GM19467 (cell line): Measurements from ENCODE around the gene OR2L2.
"Not testable (repeated sequence)": the region's sequence is repeated elsewhere in the genome, so short reads cannot be mapped to it uniquely, and the experiment has no call there.

ENCODE experiments used
- ATAC-seq: cut with Tn5 transposase; IDR thresholded peaks from one replicate; pipeline ENCODE4 v1.9.1; 2021; ENCODE audit warnings: mild to moderate bottlenecking, moderate library complexity; ENCODE audit not compliant: unreplicated experiment

Gene OR2L2, protein sequence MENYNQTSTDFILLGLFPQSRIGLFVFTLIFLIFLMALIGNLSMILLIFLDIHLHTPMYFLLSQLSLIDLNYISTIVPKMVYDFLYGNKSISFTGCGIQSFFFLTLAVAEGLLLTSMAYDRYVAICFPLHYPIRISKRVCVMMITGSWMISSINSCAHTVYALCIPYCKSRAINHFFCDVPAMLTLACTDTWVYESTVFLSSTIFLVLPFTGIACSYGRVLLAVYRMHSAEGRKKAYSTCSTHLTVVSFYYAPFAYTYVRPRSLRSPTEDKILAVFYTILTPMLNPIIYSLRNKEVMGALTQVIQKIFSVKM

DNA sequence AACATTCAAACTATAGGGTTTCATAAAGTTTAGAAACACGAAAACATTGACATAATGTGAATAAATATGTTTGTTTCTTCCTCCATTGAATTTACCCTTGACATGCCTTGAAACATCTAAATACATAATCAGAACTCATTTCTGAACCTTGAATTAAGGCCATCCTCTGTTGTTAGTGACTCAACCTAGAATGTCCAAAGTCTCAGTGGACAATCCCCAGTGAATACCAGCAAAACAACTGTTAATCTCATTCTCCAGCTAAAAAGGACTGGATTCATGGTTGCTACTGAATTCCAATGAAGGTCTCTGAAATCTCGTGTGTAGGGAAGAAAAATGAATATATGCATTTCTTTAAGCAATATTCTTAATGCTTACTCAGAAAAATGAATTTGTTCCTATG is at the start of gene OR2L2:
Gene OR2L2 (plus strand): TSS at position 301 of the 400 bp plus-strand sequence. CDS start 8,198 bp downstream, outside the sequence.
- ATAC-seq, result no peak

DNA sequence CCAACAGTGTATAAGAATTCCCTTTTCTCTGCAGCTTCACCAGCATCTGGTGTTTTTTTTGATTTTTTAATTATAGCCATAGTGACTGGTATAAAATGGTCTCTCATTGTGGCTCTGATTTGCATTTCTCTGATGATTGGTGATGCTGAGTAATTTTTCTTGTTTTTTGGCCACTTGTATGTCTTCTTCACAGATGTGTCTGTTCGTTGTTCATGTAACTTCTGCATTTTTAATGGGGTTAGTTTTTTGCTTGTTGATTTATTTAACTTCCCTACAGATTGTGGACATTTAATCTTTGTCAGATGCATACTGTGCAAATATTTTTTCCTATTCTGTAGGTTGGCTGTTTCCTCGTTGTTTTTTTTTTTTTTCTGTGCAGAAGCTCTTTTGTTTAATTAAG is 36.9 kb upstream of the OR2L2 start:
- no peak for ATAC-seq

DNA sequence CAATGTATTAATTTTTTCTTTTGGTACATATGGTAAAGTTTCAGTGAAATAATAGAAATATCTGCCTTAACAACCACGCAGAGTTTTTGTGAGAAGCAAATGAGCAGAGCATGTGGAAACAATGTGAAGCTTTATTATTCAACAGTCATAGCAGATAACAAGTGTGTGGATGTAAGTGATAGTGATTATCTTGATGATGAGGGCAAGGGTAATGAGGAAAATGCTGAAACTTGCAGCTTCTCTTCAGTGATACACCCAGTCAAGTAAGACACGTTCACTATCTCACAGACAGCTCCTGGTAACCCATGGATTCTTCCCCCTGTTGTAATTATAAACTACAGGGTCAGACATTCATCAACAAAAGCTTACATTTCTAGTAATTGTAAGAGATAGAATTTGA is 31.1 kb upstream of the OR2L2 start:
- ATAC-seq, result no peak

DNA sequence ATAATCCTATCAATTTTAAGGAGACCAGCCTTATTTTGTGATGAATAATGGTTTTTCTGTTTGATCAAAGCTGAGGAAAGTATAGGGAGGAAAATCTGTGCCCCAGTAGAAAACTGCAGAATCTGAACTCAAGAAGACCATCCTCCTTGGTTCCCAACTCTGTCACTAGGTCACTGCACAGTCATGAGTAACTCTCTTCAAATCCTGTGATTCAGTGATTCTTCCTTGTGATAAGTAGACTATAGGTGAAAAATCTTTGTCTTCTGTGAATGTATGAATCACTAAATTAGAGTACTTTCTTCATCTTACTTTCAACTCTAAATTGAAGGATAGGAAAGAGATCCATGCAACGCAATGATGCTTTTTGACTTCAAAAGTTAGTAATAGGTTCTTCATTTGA is 29.7 kb upstream of the OR2L2 start:
- ATAC-seq, result no peak

DNA sequence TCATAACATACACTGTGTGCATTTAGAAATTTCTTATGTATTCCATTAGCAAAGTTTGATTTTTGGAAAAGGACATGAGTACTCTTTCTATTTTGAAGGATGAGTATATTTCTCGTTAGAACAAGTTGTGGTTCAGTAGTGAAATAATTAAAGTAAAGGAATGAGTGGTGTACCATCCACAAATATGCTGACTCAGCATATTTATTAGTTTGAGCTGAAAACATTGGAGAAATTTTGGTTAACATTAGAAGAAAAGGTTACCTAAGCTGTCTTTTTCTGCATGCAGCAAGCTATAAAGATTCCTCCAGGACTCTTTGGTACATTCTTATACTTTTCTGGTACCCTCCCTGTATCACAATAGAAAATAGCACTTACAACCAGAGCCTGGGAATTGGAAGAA is 22.1 kb upstream of the OR2L2 start:
- no peak for ATAC-seq

DNA sequence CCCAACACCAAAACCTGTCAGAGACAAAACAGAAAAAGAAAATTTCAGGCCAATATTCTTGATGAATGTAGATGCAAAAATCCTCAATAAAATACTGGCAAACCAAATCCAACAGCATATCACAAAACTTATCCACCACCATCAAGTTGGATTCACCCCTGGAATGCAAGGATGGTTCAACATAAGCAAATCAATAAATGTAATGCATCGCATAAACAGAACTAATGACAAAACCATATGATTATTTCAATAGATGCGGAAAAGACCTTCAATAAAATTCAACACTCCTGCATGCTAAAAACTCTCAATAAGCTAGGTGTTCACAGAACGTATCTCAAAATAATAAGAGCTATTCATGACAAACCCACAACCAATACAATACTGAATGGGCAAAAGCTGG is 20.2 kb upstream of the OR2L2 start:
- no peak for ATAC-seq

DNA sequence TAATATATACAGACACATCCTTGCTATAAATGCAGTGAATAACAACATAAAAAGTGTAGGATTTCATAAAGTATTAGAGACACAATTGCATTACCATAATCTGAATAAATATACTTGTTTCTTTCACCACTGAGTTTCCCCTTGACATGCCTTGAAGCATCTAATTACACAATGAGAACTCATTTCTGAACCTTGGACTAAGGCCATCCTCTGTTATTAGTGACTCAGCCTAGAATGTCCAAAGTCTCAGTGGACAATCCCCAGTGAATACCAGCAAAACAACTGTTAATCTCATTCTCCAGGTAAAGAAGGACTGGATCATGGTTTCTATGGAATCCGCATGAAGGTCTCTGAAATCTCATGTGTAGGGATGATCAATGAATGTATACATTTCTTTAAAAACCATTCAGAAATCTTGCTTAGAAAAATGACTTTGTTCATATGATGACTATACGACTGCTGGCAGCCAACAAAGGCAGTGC is 16.6 kb upstream of the OR2L2 start, which contains the start of gene OR2L5:
Gene OR2L5 (plus strand): TSS at position 432 of the 482 bp plus-strand sequence. CDS start 8,288 bp downstream, outside the sequence.
- ATAC-seq, result no peak

DNA sequence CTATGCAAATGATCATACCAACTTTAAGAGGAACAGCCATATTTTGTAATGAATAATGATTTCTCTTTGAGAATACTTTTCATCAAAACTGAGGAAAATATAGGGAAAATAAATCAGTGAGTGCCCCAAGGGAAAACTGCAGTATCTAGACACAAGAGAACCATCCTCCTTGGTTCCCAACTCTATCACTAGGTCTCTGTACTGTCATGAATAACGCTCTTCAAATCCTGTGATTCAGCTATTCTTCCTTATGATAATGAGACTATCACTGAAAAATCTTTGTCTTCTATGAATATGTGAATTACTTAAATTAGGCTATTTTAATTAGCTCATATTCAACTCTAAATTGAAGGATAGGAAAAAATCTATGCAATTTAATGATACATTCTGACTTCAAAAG is 14.1 kb upstream of the OR2L2 start:
- no peak for ATAC-seq

DNA sequence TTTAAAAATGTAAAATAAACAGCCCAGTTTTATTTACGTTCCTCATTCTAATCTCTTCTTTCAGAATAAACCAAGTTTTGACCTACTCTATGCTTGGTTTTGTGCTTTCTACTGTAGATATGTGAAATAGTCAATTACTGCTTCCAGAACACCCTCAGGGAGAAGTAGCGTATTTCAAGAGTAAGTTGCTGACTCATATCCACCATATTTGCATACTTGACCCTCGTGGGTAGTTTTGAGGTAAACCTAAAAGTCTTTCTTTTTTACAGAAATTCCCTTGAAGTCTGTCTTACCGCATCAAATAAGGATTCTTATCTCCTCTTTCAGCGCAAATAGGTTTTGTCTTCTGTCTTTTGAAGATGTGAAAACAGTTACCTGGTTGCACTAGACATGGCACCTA is 15.3 kb downstream of the OR2L2 start:
- no peak for ATAC-seq

DNA sequence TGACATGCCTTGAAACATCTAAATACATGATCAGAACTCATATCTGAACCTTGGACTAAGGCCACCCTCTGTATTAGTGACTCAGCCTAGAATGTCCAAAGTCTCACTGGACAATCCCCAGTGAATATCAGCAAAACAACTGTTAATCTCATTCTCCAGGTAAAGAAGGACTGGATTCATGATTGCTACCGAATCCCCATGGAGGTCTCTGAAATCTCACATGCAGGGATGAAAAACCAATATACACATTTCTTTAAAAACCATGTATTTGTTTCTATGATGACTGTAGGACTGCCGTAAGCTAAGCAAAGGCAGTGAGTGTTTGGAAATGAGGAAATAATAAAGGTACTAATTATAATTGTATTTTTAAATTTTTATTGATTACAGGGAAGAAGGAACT is 16.7 kb downstream of the OR2L2 start, which contains the start of gene OR2L3:
Gene OR2L3 (plus strand): TSS at position 301 of the 400 bp plus-strand sequence. CDS start 13,846 bp downstream, outside the sequence.
- no peak for ATAC-seq

DNA sequence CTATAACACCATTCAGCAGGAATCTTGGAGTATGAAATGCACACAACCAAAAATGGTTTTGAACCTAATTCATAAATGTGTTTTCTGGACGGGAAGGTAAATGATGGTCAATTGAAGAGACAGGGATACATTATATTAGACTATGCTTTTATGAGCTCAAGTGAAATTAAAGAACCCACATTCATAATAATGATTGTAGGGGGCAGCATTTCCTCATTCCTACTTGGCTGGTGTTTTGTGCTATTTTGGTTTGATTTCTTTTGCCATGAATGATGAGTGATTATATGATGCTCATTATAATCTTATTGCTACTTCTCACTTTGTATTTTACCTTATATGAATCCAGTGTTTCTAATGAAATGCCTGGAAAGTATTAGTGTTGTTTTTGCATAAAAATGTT is 17.1 kb downstream of the OR2L2 start:
- no peak for ATAC-seq

DNA sequence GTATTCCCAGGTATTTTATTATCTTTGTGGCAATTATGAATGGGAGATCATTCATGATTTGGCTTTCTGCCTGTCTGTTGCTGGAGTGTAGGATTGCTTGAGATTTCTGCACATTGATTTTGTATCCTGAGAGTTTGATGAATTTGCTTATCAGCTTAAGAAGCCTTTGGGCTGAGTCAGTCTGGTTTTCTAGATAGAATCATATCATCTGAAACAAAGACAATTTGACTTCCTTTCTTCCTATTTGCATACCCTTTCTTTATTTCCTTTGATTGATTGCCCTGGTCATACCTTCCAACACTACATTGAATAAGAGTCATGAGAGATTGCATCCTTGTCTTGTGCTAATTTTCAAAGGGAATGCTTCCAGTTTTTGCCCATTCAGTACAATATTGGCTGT is 24.8 kb downstream of the OR2L2 start:
- ATAC-seq, result no peak

DNA sequence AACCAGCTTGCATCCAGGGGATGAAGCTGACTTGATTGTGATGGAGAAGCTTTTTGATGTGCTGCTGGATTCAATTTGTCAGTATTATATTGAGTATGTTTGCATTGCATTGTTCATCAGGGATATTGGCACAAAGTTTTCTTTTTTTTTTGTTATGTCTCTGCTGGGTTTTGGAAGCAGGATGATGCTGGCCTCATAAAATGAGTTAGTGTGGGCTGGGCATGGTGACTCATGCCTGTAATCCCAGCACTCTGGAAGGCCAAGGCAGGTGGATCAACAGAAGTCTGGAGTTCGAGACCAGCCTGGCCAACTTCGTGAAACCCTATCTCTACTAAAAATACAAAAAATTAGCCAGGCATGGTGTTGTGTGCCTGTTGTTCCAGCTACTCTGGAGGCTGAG is 25.4 kb downstream of the OR2L2 start:
- ATAC-seq, result no peak

DNA sequence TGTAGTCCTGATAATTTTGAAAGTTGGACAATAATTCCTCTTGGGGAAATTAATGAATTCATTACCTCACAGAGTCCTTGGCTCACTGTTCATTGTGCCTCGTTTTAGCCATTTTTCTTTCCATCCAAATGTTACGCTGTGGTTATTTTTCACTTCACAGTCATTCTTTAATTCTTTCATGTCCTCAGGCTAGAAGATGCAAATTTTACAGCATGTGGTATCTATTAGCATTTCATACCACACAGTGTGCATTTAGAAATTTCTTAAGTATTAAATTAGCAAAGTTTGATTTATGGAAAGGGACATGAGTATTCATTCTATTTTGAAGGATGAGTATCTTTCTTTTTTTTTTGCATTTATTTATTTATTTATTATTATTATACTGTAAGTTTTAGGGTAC is 35.2 kb downstream of the OR2L2 start:
- ATAC-seq, result no peak

DNA sequence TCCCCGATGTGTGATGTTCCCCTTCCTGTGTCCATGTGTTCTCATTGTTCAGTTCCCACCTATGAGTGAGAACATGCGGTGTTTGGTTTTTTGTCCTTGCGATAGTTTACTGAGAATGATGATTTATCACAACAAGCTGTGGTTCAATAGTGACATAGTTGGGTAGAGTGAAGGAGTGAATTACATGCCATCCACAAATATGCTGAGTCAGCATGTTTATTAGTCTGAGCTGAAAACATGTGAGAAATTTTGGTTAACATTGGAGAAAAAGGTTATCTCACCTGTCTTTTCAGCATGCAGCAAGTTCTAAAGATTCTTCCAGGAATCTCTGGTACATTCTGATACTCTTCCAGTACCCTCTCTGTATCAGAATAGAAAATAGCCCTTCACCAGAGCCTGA is 35.7 kb downstream of the OR2L2 start:
- ATAC-seq, result no peak

DNA sequence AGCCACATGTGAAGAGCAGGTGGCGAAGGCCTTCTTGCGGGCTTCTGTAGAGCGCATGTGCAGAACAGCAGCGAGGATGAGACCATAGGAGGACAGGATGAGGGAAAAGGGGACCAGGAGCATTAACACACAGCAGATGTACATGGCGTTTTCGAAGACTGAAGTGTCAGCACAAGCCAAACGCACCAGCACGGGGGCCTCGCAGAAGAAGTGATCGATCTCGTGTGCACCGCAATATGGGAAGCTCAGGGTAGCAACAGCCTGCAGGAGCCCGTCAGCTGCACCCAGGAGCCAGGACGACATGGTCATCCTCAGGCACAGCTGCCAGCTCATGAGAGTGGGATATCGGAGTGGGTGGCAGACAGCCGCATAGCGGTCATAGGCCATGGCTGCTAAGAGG is 54.0 kb downstream of the OR2L2 start:
- not testable (repeated sequence) for ATAC-seq
